ENCODE data around the gene SLCO1B1.

The SLCO1B1 gene

GRCh38 chr12:21265932-21266331 lies 134.9 kb downstream of the SLCO1B1 start:
- Mint-ChIP-seq H3K9me3 (no peaks in the 10 kb centered on the region), H3K27ac (no peak overlapping the region), H3K4me1 (ENCODE audit: low read depth) (no peaks in the 10 kb centered on the region), H3K27me3 (ENCODE audit: low read depth) (no peaks in the 10 kb centered on the region), H3K4me3 (no peak overlapping the region), H3K36me3 (ENCODE audit: low read depth) (no peaks in the 10 kb centered on the region)

DNA sequence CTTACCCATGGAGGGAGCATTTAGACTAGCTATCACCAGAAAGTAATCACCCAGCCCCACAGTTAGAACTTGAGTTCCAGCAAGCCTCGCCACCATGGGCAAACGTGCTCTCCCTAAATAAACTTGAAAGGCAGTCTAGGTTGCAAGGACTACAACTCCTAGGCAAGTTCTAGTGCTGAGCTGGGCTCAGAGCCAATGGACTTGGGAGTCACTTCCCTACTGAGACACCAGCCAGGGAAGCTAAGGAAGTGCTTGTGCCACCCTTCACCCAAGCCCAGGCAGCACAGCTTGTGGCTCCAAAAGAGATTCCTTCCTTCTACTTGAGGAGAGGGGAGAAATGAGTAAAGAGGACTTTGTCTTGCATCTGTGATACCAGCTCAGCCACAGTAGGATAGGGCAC lies 145.8 kb downstream of the SLCO1B1 start:
- H3K36me3 Mint-ChIP-seq (ENCODE audit: low read depth), result no peaks in the 10 kb centered on the region
- no peaks in the 10 kb centered on the region for H3K4me1 Mint-ChIP-seq (ENCODE audit: low read depth)
- H3K27me3 Mint-ChIP-seq (ENCODE audit: low read depth), result peaks cover 6% of the 10 kb centered on the region
- H3K4me3 Mint-ChIP-seq, result no peak overlapping the region
- no peaks in the 10 kb centered on the region for H3K9me3 Mint-ChIP-seq
- no peak overlapping the region for H3K27ac Mint-ChIP-seq

All from T-helper 1 cell treated with Interleukin-12 subunit alpha and Interleukin-12 subunit beta and Interleukin-4 antibody, amounts not matched to agents 30 μg/mL and 1 μg/mL, for 36 hours (primary cell).